ENCODE results near the gene CMTR1.

DNA sequence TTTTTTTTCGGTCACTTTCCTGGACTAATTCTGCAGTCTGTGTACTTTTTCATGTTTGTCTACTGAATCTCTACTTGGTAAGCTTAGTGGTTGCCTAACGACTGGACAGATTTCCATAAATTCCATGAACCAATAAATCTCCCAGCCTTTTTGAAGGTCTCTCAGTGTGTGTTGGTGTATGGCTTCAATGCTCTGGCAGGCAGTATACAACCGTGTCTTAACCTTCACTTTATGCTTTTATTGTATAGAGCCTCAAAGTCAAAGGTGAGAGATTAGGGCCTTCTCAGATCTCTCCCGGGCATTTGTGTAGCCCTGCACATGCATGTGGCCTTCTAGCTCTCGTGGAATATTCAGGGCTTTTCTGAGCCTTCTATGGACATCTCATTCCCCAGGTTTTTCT lies 14.3 kb upstream of the CMTR1 start:
- TF ChIP-seq, protein P1, sequence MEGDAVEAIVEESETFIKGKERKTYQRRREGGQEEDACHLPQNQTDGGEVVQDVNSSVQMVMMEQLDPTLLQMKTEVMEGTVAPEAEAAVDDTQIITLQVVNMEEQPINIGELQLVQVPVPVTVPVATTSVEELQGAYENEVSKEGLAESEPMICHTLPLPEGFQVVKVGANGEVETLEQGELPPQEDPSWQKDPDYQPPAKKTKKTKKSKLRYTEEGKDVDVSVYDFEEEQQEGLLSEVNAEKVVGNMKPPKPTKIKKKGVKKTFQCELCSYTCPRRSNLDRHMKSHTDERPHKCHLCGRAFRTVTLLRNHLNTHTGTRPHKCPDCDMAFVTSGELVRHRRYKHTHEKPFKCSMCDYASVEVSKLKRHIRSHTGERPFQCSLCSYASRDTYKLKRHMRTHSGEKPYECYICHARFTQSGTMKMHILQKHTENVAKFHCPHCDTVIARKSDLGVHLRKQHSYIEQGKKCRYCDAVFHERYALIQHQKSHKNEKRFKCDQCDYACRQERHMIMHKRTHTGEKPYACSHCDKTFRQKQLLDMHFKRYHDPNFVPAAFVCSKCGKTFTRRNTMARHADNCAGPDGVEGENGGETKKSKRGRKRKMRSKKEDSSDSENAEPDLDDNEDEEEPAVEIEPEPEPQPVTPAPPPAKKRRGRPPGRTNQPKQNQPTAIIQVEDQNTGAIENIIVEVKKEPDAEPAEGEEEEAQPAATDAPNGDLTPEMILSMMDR (IDR thresholded peaks at IDR 0.05), result no peak
- no peak for TF ChIP-seq POLR2A (IDR thresholded peaks at IDR 0.05)

Measured in tibial nerve (tissue), 3 donors.